WTC11 (cell line): ENCODE data around the gene GRK4. TPM values are rescaled to one million over a fixed set of nuclear protein-coding genes. Genes with fewer than 3 reads are reported as not detected.

ENCODE experiments used
- ATAC-seq: fragments of 200-7000 bp; cut with Tn5 transposase; 2 replicates; pipeline ENCODE4 v1.10.0; 2021; ENCODE audit warnings: mild to moderate bottlenecking, moderate library complexity
- CTCF ChIA-PET: fragments of 300-600 bp; sonication (Branson Sonifier 250); formaldehyde crosslinking; loops from one replicate; lab custom pipeline; 2021; ENCODE audit warnings: antibody characterized with exemption; lab: Charles Lee
- POLR2A ChIA-PET: fragments of 350-600 bp; sonication (Branson Sonifier 250); formaldehyde crosslinking; loops from one replicate; lab custom pipeline; 2021; ENCODE audit warnings: antibody characterized with exemption; lab: Charles Lee
- DNase-seq: peaks from one replicate; pipeline ENCODE4 v3.0.0; 2021; ENCODE audit warnings: low spot score
- H3K27ac Mint-ChIP-seq: 2 replicates; pipeline ENCODE4 v1.8.0; 2021; ENCODE audit warnings: mixed read lengths
- H3K27me3 Mint-ChIP-seq: 2 replicates; pipeline ENCODE4 v1.8.0; 2021; ENCODE audit warnings: low read depth, mild to moderate bottlenecking, moderate library complexity, mixed read lengths
- H3K36me3 Mint-ChIP-seq: 2 replicates; pipeline ENCODE4 v1.8.0; 2021; ENCODE audit warnings: mixed read lengths
- H3K4me1 Mint-ChIP-seq: 2 replicates; pipeline ENCODE4 v1.8.0; 2022; ENCODE audit warnings: mixed read lengths
- H3K4me3 Mint-ChIP-seq: 2 replicates; pipeline ENCODE4 v1.8.0; 2021; ENCODE audit warnings: mild to moderate bottlenecking, moderate library complexity, mixed read lengths
- H3K9me3 Mint-ChIP-seq: 2 replicates; pipeline ENCODE4 v1.8.0; 2021; ENCODE audit warnings: mixed read lengths
- CREM ChIP-seq: sonication (generic); formaldehyde crosslinking; IDR thresholded peaks from 2 replicates; pipeline ENCODE4 v1.8.1; 2022; ENCODE audit warnings: mild to moderate bottlenecking, missing genetic modification reagents, moderate library complexity
- EMX1 ChIP-seq: fragments of 250-450 bp; sonication (Bioruptor Pico); IDR thresholded peaks from 2 replicates; pipeline ENCODE4 v1.8.0; 2021; ENCODE audit warnings: mild to moderate bottlenecking
- ESRRA ChIP-seq: sonication (generic); formaldehyde crosslinking; IDR thresholded peaks from 2 replicates; pipeline ENCODE4 v1.8.1; 2022; ENCODE audit warnings: mild to moderate bottlenecking, missing genetic modification reagents, borderline replicate concordance
- FOXK1 ChIP-seq: sonication (generic); formaldehyde crosslinking; IDR thresholded peaks from 2 replicates; pipeline ENCODE4 v1.8.0; 2022; ENCODE audit warnings: mild to moderate bottlenecking, moderate library complexity, missing genetic modification reagents
- IRF2 ChIP-seq: sonication (generic); formaldehyde crosslinking; IDR thresholded peaks from 2 replicates; pipeline ENCODE4 v1.8.0; 2022; ENCODE audit warnings: low read depth, missing genetic modification reagents, borderline replicate concordance
- KAT7 ChIP-seq: sonication (generic); formaldehyde crosslinking; IDR thresholded peaks from 2 replicates; pipeline ENCODE4 v1.8.1; 2023; ENCODE audit warnings: missing genetic modification reagents, mild to moderate bottlenecking, borderline replicate concordance
- MAX ChIP-seq: sonication (generic); formaldehyde crosslinking; IDR thresholded peaks from 2 replicates; pipeline ENCODE4 v1.8.0; 2022; ENCODE audit warnings: mild to moderate bottlenecking, missing genetic modification reagents
- RELA ChIP-seq: sonication (generic); formaldehyde crosslinking; IDR thresholded peaks from 2 replicates; pipeline ENCODE4 v1.8.1; 2022; ENCODE audit warnings: missing genetic modification reagents, mild to moderate bottlenecking, borderline replicate concordance
- ZNF121 ChIP-seq: sonication (generic); formaldehyde crosslinking; IDR thresholded peaks from 2 replicates; pipeline ENCODE4 v1.8.0; 2023; ENCODE audit warnings: missing genetic modification reagents
- ZNF281 ChIP-seq: sonication (generic); formaldehyde crosslinking; IDR thresholded peaks from 2 replicates; pipeline ENCODE4 v1.8.0; 2023; ENCODE audit warnings: mild to moderate bottlenecking, missing genetic modification reagents
- total RNA-seq: library from RNA; stranded (reverse); gene quantifications from 3 replicates; pipeline ENCODE4 v1.2.3, GENCODE V29; 2021
- TF ChIP-seq, protein P1 (sequence below): sonication (generic); formaldehyde crosslinking; IDR thresholded peaks from 2 replicates; pipeline ENCODE4 v1.8.1; 2022; ENCODE audit warnings: low read depth, missing genetic modification reagents, borderline replicate concordance
- TF ChIP-seq, protein P2 (sequence below): sonication (generic); formaldehyde crosslinking; IDR thresholded peaks from 2 replicates; pipeline ENCODE4 v1.8.0; 2022; ENCODE audit warnings: missing genetic modification reagents
- TF ChIP-seq, protein P3 (sequence below): sonication (generic); formaldehyde crosslinking; IDR thresholded peaks from 2 replicates; pipeline ENCODE4 v1.8.1; 2022; ENCODE audit warnings: missing genetic modification reagents, borderline replicate concordance
- TF ChIP-seq, protein P4 (sequence below): sonication (generic); formaldehyde crosslinking; IDR thresholded peaks from 2 replicates; pipeline ENCODE4 v1.8.0; 2023; ENCODE audit warnings: missing genetic modification reagents, mild to moderate bottlenecking, borderline replicate concordance
- TF ChIP-seq, protein P5 (sequence below): sonication (generic); formaldehyde crosslinking; IDR thresholded peaks from 2 replicates; pipeline ENCODE4 v1.8.1; 2023; ENCODE audit warnings: mild to moderate bottlenecking, missing genetic modification reagents, borderline replicate concordance

The GRK4 gene
- total RNA-seq, 1 experiment from 2014 or later = 1.4 TPM

GRCh38 chr4:3073158-3074077 lies 110.0 kb downstream of the GRK4 start:
- CTCF ChIA-PET = interaction anchor here (1.0 to 1.4 kb wide), 3 partner anchors 31 to 407 kb away, joined by 3 to 4 read pairs (median 4); no protein-coding TSS in a partner anchor
- H3K36me3 Mint-ChIP-seq = no peaks in the 10 kb centered on the region
- DNase-seq (peak; percentile 27), ATAC-seq (peak; percentile 65)
- POLR2A ChIA-PET = no interaction called here
- H3K9me3 Mint-ChIP-seq = no peaks in the 10 kb centered on the region
- H3K4me1 Mint-ChIP-seq = peaks cover 17% of the 10 kb centered on the region
- H3K27me3 Mint-ChIP-seq = no peaks in the 10 kb centered on the region; the same call in 1 of the 2 replicates
- no peak overlapping the region for H3K27ac Mint-ChIP-seq
- peak overlapping the region; percentile 46 for H3K4me3 Mint-ChIP-seq
- TF ChIP-seq, protein P1, sequence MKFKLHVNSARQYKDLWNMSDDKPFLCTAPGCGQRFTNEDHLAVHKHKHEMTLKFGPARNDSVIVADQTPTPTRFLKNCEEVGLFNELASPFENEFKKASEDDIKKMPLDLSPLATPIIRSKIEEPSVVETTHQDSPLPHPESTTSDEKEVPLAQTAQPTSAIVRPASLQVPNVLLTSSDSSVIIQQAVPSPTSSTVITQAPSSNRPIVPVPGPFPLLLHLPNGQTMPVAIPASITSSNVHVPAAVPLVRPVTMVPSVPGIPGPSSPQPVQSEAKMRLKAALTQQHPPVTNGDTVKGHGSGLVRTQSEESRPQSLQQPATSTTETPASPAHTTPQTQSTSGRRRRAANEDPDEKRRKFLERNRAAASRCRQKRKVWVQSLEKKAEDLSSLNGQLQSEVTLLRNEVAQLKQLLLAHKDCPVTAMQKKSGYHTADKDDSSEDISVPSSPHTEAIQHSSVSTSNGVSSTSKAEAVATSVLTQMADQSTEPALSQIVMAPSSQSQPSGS (CRISPR knock-in tag) = no peak
- TF ChIP-seq EMX1 (no peak), ZNF121 (CRISPR knock-in tag) (no peak), KAT7 (CRISPR knock-in tag) (no peak), RELA (CRISPR knock-in tag) (0 out of 2 replicates have a peak, but pooled peaks have one; percentile 13), MAX (no peak; the same call in 1 of the 2 replicates), CREM (CRISPR knock-in tag) (0 out of 2 replicates have a peak, but pooled peaks have one; percentile 33), FOXK1 (CRISPR knock-in tag) (0 out of 2 replicates have a peak, but pooled peaks have one; percentile 36), IRF2 (no peak), ZNF281 (CRISPR knock-in tag) (0 out of 2 replicates have a peak, but pooled peaks have one; percentile 1), ESRRA (CRISPR knock-in tag) (no peak)
- TF ChIP-seq, protein P2, sequence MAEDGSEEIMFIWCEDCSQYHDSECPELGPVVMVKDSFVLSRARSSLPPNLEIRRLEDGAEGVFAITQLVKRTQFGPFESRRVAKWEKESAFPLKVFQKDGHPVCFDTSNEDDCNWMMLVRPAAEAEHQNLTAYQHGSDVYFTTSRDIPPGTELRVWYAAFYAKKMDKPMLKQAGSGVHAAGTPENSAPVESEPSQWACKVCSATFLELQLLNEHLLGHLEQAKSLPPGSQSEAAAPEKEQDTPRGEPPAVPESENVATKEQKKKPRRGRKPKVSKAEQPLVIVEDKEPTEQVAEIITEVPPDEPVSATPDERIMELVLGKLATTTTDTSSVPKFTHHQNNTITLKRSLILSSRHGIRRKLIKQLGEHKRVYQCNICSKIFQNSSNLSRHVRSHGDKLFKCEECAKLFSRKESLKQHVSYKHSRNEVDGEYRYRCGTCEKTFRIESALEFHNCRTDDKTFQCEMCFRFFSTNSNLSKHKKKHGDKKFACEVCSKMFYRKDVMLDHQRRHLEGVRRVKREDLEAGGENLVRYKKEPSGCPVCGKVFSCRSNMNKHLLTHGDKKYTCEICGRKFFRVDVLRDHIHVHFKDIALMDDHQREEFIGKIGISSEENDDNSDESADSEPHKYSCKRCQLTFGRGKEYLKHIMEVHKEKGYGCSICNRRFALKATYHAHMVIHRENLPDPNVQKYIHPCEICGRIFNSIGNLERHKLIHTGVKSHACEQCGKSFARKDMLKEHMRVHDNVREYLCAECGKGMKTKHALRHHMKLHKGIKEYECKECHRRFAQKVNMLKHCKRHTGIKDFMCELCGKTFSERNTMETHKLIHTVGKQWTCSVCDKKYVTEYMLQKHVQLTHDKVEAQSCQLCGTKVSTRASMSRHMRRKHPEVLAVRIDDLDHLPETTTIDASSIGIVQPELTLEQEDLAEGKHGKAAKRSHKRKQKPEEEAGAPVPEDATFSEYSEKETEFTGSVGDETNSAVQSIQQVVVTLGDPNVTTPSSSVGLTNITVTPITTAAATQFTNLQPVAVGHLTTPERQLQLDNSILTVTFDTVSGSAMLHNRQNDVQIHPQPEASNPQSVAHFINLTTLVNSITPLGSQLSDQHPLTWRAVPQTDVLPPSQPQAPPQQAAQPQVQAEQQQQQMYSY (CRISPR knock-in tag) = no peak
- TF ChIP-seq, protein P3, sequence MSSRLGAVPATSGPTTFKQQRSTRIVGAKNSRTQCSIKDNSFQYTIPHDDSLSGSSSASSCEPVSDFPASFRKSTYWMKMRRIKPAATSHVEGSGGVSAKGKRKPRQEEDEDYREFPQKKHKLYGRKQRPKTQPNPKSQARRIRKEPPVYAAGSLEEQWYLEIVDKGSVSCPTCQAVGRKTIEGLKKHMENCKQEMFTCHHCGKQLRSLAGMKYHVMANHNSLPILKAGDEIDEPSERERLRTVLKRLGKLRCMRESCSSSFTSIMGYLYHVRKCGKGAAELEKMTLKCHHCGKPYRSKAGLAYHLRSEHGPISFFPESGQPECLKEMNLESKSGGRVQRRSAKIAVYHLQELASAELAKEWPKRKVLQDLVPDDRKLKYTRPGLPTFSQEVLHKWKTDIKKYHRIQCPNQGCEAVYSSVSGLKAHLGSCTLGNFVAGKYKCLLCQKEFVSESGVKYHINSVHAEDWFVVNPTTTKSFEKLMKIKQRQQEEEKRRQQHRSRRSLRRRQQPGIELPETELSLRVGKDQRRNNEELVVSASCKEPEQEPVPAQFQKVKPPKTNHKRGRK = no peak
- TF ChIP-seq, protein P4, sequence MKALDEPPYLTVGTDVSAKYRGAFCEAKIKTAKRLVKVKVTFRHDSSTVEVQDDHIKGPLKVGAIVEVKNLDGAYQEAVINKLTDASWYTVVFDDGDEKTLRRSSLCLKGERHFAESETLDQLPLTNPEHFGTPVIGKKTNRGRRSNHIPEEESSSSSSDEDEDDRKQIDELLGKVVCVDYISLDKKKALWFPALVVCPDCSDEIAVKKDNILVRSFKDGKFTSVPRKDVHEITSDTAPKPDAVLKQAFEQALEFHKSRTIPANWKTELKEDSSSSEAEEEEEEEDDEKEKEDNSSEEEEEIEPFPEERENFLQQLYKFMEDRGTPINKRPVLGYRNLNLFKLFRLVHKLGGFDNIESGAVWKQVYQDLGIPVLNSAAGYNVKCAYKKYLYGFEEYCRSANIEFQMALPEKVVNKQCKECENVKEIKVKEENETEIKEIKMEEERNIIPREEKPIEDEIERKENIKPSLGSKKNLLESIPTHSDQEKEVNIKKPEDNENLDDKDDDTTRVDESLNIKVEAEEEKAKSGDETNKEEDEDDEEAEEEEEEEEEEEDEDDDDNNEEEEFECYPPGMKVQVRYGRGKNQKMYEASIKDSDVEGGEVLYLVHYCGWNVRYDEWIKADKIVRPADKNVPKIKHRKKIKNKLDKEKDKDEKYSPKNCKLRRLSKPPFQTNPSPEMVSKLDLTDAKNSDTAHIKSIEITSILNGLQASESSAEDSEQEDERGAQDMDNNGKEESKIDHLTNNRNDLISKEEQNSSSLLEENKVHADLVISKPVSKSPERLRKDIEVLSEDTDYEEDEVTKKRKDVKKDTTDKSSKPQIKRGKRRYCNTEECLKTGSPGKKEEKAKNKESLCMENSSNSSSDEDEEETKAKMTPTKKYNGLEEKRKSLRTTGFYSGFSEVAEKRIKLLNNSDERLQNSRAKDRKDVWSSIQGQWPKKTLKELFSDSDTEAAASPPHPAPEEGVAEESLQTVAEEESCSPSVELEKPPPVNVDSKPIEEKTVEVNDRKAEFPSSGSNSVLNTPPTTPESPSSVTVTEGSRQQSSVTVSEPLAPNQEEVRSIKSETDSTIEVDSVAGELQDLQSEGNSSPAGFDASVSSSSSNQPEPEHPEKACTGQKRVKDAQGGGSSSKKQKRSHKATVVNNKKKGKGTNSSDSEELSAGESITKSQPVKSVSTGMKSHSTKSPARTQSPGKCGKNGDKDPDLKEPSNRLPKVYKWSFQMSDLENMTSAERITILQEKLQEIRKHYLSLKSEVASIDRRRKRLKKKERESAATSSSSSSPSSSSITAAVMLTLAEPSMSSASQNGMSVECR (CRISPR knock-in tag) = no peak
- TF ChIP-seq, protein P5, sequence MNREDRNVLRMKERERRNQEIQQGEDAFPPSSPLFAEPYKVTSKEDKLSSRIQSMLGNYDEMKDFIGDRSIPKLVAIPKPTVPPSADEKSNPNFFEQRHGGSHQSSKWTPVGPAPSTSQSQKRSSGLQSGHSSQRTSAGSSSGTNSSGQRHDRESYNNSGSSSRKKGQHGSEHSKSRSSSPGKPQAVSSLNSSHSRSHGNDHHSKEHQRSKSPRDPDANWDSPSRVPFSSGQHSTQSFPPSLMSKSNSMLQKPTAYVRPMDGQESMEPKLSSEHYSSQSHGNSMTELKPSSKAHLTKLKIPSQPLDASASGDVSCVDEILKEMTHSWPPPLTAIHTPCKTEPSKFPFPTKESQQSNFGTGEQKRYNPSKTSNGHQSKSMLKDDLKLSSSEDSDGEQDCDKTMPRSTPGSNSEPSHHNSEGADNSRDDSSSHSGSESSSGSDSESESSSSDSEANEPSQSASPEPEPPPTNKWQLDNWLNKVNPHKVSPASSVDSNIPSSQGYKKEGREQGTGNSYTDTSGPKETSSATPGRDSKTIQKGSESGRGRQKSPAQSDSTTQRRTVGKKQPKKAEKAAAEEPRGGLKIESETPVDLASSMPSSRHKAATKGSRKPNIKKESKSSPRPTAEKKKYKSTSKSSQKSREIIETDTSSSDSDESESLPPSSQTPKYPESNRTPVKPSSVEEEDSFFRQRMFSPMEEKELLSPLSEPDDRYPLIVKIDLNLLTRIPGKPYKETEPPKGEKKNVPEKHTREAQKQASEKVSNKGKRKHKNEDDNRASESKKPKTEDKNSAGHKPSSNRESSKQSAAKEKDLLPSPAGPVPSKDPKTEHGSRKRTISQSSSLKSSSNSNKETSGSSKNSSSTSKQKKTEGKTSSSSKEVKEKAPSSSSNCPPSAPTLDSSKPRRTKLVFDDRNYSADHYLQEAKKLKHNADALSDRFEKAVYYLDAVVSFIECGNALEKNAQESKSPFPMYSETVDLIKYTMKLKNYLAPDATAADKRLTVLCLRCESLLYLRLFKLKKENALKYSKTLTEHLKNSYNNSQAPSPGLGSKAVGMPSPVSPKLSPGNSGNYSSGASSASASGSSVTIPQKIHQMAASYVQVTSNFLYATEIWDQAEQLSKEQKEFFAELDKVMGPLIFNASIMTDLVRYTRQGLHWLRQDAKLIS = no peak
